Neural cell (in vitro differentiated cells): ENCODE results near the gene PRR18. TPM values are rescaled to one million over a fixed set of nuclear protein-coding genes. Genes with fewer than 3 reads are reported as not detected.

ENCODE experiments used
- H2AFZ ChIP-seq: fragments of 200-600, 300-800 bp; sonication (generic), shearing (Covaris generic); 2 replicates; pipeline ENCODE4 v1.6.0; 2014; ENCODE audit warnings: low read depth, mild to moderate bottlenecking, antibody characterized with exemption, low read length, moderate library complexity
- H3F3A ChIP-seq: fragments of 200-600 bp; shearing (Covaris generic); 2 replicates; pipeline ENCODE4 v1.6.1; 2016; ENCODE audit warnings: mild to moderate bottlenecking, moderate library complexity, mixed read lengths, antibody characterized with exemption, low read length; ENCODE audit not compliant: insufficient read depth, poor library complexity, severe bottlenecking
- H3K27ac ChIP-seq: fragments of 200-600, 300-800 bp; sonication (generic), shearing (Covaris generic); 2 replicates; pipeline ENCODE4 v1.5.1; 2014; ENCODE audit warnings: mild to moderate bottlenecking, low read length, moderate library complexity
- H3K27me3 ChIP-seq: fragments of 300-800, 200-600 bp; sonication (generic), shearing (Covaris generic); 2 replicates; pipeline ENCODE4 v1.6.0; 2014; ENCODE audit warnings: mild to moderate bottlenecking, low read depth, low read length, moderate library complexity; ENCODE audit not compliant: insufficient read depth
- H3K36me3 ChIP-seq: fragments of 300-800, 200-600 bp; sonication (generic), shearing (Covaris generic); 2 replicates; pipeline ENCODE4 v1.5.1; 2014; ENCODE audit warnings: mild to moderate bottlenecking, antibody characterized with exemption, low read length, moderate library complexity; ENCODE audit not compliant: insufficient read depth
- H3K4me2 ChIP-seq: fragments of 300-800, 200-600 bp; sonication (generic), shearing (Covaris generic); 2 replicates; pipeline ENCODE4 v1.6.0; 2014; ENCODE audit warnings: mild to moderate bottlenecking, low read length
- H3K4me3 ChIP-seq: fragments of 300-800, 200-600 bp; sonication (generic), shearing (Covaris generic); 2 replicates; pipeline ENCODE4 v1.5.1; 2014; ENCODE audit warnings: mild to moderate bottlenecking, low read length, moderate library complexity
- H3K79me2 ChIP-seq: fragments of 200-600 bp; shearing (Covaris generic); replicated peaks from 2 replicates; pipeline ENCODE4 v1.6.0; 2014; ENCODE audit warnings: mild to moderate bottlenecking, low read length, moderate library complexity; ENCODE audit not compliant: insufficient read depth
- H3K9ac ChIP-seq: fragments of 300-800, 200-600 bp; sonication (generic), shearing (Covaris generic); 2 replicates; pipeline ENCODE4 v1.6.1; 2016; ENCODE audit warnings: mild to moderate bottlenecking, low read length, mixed read lengths
- H3K9me2 ChIP-seq: fragments of 200-600 bp; shearing (Covaris generic); 2 replicates; pipeline ENCODE4 v1.6.1; 2016; ENCODE audit warnings: mild to moderate bottlenecking, low read length, mixed read lengths; ENCODE audit not compliant: insufficient read depth
- H3K9me3 ChIP-seq: fragments of 200-600, 300-800 bp; sonication (generic), shearing (Covaris generic); 2 replicates; pipeline ENCODE4 v1.6.1; 2016; ENCODE audit warnings: mild to moderate bottlenecking, mixed run types, low read length, moderate library complexity, mixed read lengths
- H4K20me1 ChIP-seq: fragments of 200-600 bp; shearing (Covaris generic); 2 replicates; pipeline ENCODE4 v1.6.1; 2016; ENCODE audit warnings: mild to moderate bottlenecking, mixed run types; ENCODE audit not compliant: insufficient read depth
- EP300 ChIP-seq: fragments of 450-650 bp; conservative IDR thresholded peaks from 2 replicates; pipeline ENCODE4 v1.6.1; 2014; ENCODE audit warnings: antibody characterized with exemption, mild to moderate bottlenecking, moderate library complexity; ENCODE audit not compliant: poor library complexity, severe bottlenecking
- EZH2 ChIP-seq: fragments of 200-600, 300-800 bp; shearing (Covaris generic), sonication (generic); IDR thresholded peaks from 2 replicates; pipeline ENCODE4 v1.6.1; 2014; ENCODE audit warnings: antibody characterized with exemption, low read length, borderline replicate concordance, mild to moderate bottlenecking; ENCODE audit not compliant: insufficient read depth, poor library complexity, severe bottlenecking
- MXI1 ChIP-seq: fragments of 450-650 bp; conservative IDR thresholded peaks from 2 replicates; pipeline ENCODE4 v1.6.1; 2014; ENCODE audit warnings: antibody characterized with exemption, mild to moderate bottlenecking; ENCODE audit not compliant: poor library complexity, severe bottlenecking
- POLR2AphosphoS5 ChIP-seq: IDR thresholded peaks from 2 replicates; pipeline ENCODE4 v1.6.1; 2012
- RAD21 ChIP-seq: fragments of 450-650 bp; conservative IDR thresholded peaks from 2 replicates; pipeline ENCODE4 v1.6.1; 2014; ENCODE audit warnings: antibody characterized with exemption, mild to moderate bottlenecking, moderate library complexity
- SMC3 ChIP-seq: fragments of 450-650 bp; conservative IDR thresholded peaks from 2 replicates; pipeline ENCODE4 v1.6.1; 2014; ENCODE audit warnings: antibody characterized with exemption, mild to moderate bottlenecking, moderate library complexity; ENCODE audit not compliant: poor library complexity
- TAF1 ChIP-seq: IDR thresholded peaks from 2 replicates; pipeline ENCODE4 v1.6.1; 2012; ENCODE audit warnings: low read depth
- polyA plus RNA-seq: library from polyadenylated mRNA; depleted of rRNA; stranded (reverse); fragments of >200 nt; gene quantifications from 2 replicates; pipeline ENCODE4 v1.2.3, GENCODE V29; 2014
- TF ChIP-seq, protein P1 (sequence below): fragments of 450-650 bp; IDR thresholded peaks from 2 replicates; pipeline ENCODE4 v1.5.1; 2014; ENCODE audit warnings: antibody characterized with exemption, mild to moderate bottlenecking, moderate library complexity; ENCODE audit not compliant: poor library complexity, severe bottlenecking
- TF ChIP-seq, protein P2 (sequence below): IDR thresholded peaks from 2 replicates; pipeline ENCODE4 v1.6.1; 2012; ENCODE audit warnings: borderline replicate concordance

Gene PRR18
- polyA plus RNA-seq, 1 donor from 2014 or later = not detected

DNA sequence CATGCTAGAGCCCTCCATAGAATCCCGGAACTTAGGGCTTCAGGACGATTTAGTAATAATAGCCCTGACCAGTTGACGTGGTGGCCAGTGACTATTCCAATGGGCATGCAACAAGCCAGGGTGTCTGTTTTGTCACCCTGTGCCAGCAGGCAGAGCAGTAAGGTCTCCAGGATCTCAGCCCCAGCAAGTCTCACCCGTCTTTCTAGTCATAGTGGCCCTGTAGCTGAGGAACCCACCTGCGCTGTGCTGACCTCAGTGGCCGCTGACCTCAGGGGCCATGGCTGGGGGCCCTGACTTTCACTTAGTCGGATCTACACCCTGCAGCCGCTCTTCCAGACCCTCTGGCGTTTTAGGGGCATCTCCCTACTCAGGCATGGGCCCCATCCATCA, 36.8 kb downstream of the PRR18 start:
- Histone ChIP-seq H3K27me3 (no peaks in the 10 kb centered on the region), H3K27ac (no peak overlapping the region), H3K79me2 (no peaks in the 10 kb centered on the region), H3K36me3 (no peaks in the 10 kb centered on the region), H3K4me3 (no peak overlapping the region), H3K9me3 (no peaks in the 10 kb centered on the region), H3F3A (no peaks in the 10 kb centered on the region), H2AFZ (no peak overlapping the region), H3K9me2 (no peaks in the 10 kb centered on the region), H3K4me2 (no peak overlapping the region), H3K9ac (no peak overlapping the region), H4K20me1 (no peaks in the 10 kb centered on the region)
- TF ChIP-seq MXI1 (no peak), POLR2AphosphoS5 (no peak)
- TF ChIP-seq, protein P1, sequence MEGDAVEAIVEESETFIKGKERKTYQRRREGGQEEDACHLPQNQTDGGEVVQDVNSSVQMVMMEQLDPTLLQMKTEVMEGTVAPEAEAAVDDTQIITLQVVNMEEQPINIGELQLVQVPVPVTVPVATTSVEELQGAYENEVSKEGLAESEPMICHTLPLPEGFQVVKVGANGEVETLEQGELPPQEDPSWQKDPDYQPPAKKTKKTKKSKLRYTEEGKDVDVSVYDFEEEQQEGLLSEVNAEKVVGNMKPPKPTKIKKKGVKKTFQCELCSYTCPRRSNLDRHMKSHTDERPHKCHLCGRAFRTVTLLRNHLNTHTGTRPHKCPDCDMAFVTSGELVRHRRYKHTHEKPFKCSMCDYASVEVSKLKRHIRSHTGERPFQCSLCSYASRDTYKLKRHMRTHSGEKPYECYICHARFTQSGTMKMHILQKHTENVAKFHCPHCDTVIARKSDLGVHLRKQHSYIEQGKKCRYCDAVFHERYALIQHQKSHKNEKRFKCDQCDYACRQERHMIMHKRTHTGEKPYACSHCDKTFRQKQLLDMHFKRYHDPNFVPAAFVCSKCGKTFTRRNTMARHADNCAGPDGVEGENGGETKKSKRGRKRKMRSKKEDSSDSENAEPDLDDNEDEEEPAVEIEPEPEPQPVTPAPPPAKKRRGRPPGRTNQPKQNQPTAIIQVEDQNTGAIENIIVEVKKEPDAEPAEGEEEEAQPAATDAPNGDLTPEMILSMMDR = no peak

DNA sequence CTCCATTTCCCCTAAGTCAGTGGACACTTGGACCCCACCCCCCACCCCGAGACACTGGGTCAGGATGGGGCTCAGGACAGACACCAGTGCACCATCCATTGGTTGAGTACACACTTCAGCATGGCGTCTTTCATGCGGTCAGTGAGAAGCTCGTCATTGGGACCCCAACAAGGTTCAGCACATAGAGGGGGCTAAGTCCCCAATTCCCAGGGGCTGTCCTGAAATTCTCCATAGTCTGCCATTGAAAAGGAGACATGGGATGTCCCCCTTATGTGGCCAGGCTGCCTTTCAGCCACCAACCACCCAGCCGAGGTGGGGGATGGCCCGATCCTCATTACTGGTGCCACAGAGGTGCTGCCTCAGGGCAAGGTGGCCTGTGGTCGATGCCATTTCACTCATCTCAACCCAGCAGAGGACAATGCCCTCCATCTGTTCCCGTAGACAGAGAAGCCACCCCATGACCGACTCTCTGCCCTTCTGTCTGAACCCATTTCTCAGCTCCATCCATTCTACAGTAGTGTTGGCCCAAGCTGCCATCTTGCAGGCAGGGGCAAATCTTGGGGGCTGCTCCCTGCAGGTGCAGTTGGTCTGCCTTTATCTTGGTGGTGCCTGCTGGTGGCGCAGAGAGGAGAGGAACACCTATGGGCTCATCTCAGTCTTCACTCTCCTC, 37.4 kb downstream of the PRR18 start:
- Histone ChIP-seq H3K9me2 (no peaks in the 10 kb centered on the region), H4K20me1 (no peaks in the 10 kb centered on the region), H3K36me3 (no peaks in the 10 kb centered on the region), H3F3A (no peaks in the 10 kb centered on the region), H2AFZ (no peak overlapping the region), H3K4me2 (no peak overlapping the region), H3K79me2 (no peaks in the 10 kb centered on the region), H3K27me3 (no peaks in the 10 kb centered on the region), H3K9me3 (no peaks in the 10 kb centered on the region), H3K4me3 (no peak overlapping the region), H3K9ac (no peak overlapping the region), H3K27ac (no peak overlapping the region)
- no peak for TF ChIP-seq SMC3
- TF ChIP-seq EZH2 = no peak
- TF ChIP-seq POLR2AphosphoS5 = no peak
- no peak for TF ChIP-seq MXI1
- TF ChIP-seq, protein P1 = no peak

DNA sequence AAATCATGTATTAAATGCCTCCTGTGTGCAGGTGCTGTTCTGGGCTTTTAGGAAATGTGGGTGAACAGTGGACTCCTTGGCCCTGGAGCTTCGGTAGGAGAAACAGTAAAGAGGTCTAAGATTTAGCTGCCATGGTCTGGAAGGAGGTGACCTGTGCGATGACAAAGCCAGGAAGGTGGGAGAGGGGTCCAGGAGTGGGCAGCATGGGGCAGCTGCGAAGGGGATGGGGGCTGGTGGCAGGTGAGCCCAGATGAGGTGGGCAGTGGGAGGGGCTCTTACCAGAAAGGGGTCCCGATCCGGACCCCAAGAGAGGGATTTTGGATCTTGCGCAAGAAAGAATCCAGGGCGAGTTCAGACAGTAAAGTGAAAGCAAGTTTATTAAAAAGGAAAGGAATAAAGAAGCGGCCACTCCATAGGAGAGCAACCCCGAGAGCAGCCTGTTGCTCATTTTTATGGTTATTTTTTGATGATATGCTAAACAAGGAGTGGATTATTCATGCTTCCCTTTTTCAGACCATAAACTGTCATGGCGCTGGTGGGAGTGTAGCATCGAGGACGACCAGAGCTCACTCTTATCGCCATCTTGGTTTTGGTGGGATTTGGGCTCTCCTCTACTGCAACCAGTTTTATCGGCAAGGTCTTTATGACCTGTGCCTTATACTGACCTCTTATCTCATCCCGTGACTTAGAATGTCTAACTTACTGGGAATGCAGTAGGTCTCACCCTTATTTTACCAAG, 38.7 kb downstream of the PRR18 start:
- H3K9me2 ChIP-seq = no peaks in the 10 kb centered on the region
- TF ChIP-seq, protein P2, sequence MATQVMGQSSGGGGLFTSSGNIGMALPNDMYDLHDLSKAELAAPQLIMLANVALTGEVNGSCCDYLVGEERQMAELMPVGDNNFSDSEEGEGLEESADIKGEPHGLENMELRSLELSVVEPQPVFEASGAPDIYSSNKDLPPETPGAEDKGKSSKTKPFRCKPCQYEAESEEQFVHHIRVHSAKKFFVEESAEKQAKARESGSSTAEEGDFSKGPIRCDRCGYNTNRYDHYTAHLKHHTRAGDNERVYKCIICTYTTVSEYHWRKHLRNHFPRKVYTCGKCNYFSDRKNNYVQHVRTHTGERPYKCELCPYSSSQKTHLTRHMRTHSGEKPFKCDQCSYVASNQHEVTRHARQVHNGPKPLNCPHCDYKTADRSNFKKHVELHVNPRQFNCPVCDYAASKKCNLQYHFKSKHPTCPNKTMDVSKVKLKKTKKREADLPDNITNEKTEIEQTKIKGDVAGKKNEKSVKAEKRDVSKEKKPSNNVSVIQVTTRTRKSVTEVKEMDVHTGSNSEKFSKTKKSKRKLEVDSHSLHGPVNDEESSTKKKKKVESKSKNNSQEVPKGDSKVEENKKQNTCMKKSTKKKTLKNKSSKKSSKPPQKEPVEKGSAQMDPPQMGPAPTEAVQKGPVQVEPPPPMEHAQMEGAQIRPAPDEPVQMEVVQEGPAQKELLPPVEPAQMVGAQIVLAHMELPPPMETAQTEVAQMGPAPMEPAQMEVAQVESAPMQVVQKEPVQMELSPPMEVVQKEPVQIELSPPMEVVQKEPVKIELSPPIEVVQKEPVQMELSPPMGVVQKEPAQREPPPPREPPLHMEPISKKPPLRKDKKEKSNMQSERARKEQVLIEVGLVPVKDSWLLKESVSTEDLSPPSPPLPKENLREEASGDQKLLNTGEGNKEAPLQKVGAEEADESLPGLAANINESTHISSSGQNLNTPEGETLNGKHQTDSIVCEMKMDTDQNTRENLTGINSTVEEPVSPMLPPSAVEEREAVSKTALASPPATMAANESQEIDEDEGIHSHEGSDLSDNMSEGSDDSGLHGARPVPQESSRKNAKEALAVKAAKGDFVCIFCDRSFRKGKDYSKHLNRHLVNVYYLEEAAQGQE = no peak
- no peak for TF ChIP-seq EZH2
- no peak for TF ChIP-seq MXI1
- TF ChIP-seq EP300 = no peak
- TF ChIP-seq POLR2AphosphoS5 = no peak
- TF ChIP-seq SMC3 = no peak
- TF ChIP-seq, protein P1 = no peak
- TF ChIP-seq RAD21 = no peak
- TF ChIP-seq TAF1 = no peak
- H2AFZ ChIP-seq = no peak overlapping the region
- H3K36me3 ChIP-seq = no peaks in the 10 kb centered on the region
- no peaks in the 10 kb centered on the region for H3K27me3 ChIP-seq
- no peak overlapping the region for H3K4me2 ChIP-seq
- H3K9me3 ChIP-seq = no peaks in the 10 kb centered on the region
- H3K79me2 ChIP-seq = no peaks in the 10 kb centered on the region
- H3K27ac ChIP-seq = no peak overlapping the region
- H3K4me3 ChIP-seq = no peak overlapping the region
- H3K9ac ChIP-seq = no peak overlapping the region
- no peaks in the 10 kb centered on the region for H4K20me1 ChIP-seq
- no peaks in the 10 kb centered on the region for H3F3A ChIP-seq
